HL-60 (cell line): ENCODE results near the gene IRAK1BP1.

ENCODE experiments used
- TF ChIP-seq, protein P1 (sequence below): IDR thresholded peaks from one replicate; pipeline ENCODE4 v1.5.1; 2011; ENCODE audit warnings: low read length, control low read depth, inconsistent platforms; ENCODE audit not compliant: insufficient read depth
- TF ChIP-seq, protein P2 (sequence below): IDR thresholded peaks from 2 replicates; pipeline ENCODE4 v1.6.1; 2012; ENCODE audit warnings: low read depth; ENCODE audit not compliant: insufficient replicate concordance

DNA sequence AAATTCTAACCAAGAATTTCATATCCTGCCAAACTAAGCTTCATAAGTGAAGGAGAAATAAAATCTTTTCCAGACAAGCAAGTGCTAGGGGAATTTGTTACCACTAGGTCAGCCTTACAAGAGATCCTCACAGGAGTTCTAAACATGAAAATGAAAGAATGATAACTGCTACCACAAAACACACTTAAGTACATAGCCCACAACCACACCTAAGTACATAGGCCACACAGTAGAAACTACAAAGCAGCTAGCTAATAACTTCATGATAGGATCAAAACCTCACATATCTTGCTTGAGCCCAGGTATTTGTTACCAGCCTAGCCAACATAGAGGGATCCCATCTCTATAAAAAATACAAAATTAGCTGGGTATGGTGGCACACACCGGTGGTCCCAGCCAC, 50.4 kb downstream of the IRAK1BP1 start:
- TF ChIP-seq, protein P1, sequence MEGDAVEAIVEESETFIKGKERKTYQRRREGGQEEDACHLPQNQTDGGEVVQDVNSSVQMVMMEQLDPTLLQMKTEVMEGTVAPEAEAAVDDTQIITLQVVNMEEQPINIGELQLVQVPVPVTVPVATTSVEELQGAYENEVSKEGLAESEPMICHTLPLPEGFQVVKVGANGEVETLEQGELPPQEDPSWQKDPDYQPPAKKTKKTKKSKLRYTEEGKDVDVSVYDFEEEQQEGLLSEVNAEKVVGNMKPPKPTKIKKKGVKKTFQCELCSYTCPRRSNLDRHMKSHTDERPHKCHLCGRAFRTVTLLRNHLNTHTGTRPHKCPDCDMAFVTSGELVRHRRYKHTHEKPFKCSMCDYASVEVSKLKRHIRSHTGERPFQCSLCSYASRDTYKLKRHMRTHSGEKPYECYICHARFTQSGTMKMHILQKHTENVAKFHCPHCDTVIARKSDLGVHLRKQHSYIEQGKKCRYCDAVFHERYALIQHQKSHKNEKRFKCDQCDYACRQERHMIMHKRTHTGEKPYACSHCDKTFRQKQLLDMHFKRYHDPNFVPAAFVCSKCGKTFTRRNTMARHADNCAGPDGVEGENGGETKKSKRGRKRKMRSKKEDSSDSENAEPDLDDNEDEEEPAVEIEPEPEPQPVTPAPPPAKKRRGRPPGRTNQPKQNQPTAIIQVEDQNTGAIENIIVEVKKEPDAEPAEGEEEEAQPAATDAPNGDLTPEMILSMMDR: no peak
- TF ChIP-seq, protein P2, sequence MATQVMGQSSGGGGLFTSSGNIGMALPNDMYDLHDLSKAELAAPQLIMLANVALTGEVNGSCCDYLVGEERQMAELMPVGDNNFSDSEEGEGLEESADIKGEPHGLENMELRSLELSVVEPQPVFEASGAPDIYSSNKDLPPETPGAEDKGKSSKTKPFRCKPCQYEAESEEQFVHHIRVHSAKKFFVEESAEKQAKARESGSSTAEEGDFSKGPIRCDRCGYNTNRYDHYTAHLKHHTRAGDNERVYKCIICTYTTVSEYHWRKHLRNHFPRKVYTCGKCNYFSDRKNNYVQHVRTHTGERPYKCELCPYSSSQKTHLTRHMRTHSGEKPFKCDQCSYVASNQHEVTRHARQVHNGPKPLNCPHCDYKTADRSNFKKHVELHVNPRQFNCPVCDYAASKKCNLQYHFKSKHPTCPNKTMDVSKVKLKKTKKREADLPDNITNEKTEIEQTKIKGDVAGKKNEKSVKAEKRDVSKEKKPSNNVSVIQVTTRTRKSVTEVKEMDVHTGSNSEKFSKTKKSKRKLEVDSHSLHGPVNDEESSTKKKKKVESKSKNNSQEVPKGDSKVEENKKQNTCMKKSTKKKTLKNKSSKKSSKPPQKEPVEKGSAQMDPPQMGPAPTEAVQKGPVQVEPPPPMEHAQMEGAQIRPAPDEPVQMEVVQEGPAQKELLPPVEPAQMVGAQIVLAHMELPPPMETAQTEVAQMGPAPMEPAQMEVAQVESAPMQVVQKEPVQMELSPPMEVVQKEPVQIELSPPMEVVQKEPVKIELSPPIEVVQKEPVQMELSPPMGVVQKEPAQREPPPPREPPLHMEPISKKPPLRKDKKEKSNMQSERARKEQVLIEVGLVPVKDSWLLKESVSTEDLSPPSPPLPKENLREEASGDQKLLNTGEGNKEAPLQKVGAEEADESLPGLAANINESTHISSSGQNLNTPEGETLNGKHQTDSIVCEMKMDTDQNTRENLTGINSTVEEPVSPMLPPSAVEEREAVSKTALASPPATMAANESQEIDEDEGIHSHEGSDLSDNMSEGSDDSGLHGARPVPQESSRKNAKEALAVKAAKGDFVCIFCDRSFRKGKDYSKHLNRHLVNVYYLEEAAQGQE: no peak
